ENCODE measurements around the gene NOTUM.

Gene NOTUM

GRCh38 chr17:81904600-81905423 lies 56.2 kb downstream of the NOTUM start:
- H3K4me3 ChIP-seq (ENCODE audit: low read length, poor library complexity, severe bottlenecking) = no peak overlapping the region
- H3K4me2 ChIP-seq (ENCODE audit: low read depth, low read length, poor library complexity, severe bottlenecking) = no peak overlapping the region
- no peak overlapping the region for H3K9ac ChIP-seq (ENCODE audit: low read depth, low read length, poor library complexity, severe bottlenecking)
- peaks cover 3% of the 10 kb centered on the region; the same call in 1 of the 2 replicates for H3K36me3 ChIP-seq (ENCODE audit: insufficient read depth, low read length)
- H3K9me3 ChIP-seq (ENCODE audit: insufficient read depth, low read depth, low read length) = no peaks in the 10 kb centered on the region
- no peaks in the 10 kb centered on the region for H3K9me2 ChIP-seq (replicated peaks; ENCODE audit: low read depth, low read length)
- no peaks in the 10 kb centered on the region for H3K27me3 ChIP-seq (ENCODE audit: insufficient read depth, low read length, poor library complexity, severe bottlenecking)
- H3F3A ChIP-seq (ENCODE audit: low read depth) = no peaks in the 10 kb centered on the region; the same call in 1 of the 2 replicates
- peaks cover 9% of the 10 kb centered on the region for H3K79me2 ChIP-seq (ENCODE audit: insufficient read depth, low read length)
- H3K4me1 ChIP-seq (ENCODE audit: insufficient read depth, low read length, poor library complexity, severe bottlenecking) = peaks cover 7% of the 10 kb centered on the region
- H2AFZ ChIP-seq (ENCODE audit: low read length) = no peak overlapping the region
- TF ChIP-seq CTCF (conservative IDR thresholded peaks at IDR 0.05; ENCODE audit: low read length) (no peak), EZH2phosphoT487 (IDR thresholded peaks at IDR 0.05; ENCODE audit: borderline replicate concordance) (no peak)
- peaks cover 2% of the 10 kb centered on the region for H4K20me1 ChIP-seq (ENCODE audit: insufficient read depth, low read length, poor library complexity, severe bottlenecking)

- no peaks in the 10 kb centered on the region for H3K4me1 ChIP-seq (ENCODE audit: insufficient read depth, low read length, poor library complexity, severe bottlenecking)
- H3K36me3 ChIP-seq (ENCODE audit: insufficient read depth, low read length) = peaks cover 3% of the 10 kb centered on the region; the same call in 1 of the 2 replicates
- no peaks in the 10 kb centered on the region for H3K9me3 ChIP-seq (ENCODE audit: insufficient read depth, low read depth, low read length)
- H3F3A ChIP-seq (ENCODE audit: low read depth) = no peaks in the 10 kb centered on the region; the same call in 1 of the 2 replicates
- H4K20me1 ChIP-seq (ENCODE audit: insufficient read depth, low read length, poor library complexity, severe bottlenecking) = no peaks in the 10 kb centered on the region
- no peak for TF ChIP-seq CTCF (conservative IDR thresholded peaks at IDR 0.05; ENCODE audit: low read length)
- TF ChIP-seq EZH2phosphoT487 (IDR thresholded peaks at IDR 0.05; ENCODE audit: borderline replicate concordance) = no peak
- no peak overlapping the region for H3K4me3 ChIP-seq (ENCODE audit: low read length, poor library complexity, severe bottlenecking)
- H3K9ac ChIP-seq (ENCODE audit: low read depth, low read length, poor library complexity, severe bottlenecking) = no peak overlapping the region
- H3K4me2 ChIP-seq (ENCODE audit: low read depth, low read length, poor library complexity, severe bottlenecking) = no peak overlapping the region
- no peaks in the 10 kb centered on the region for H3K9me2 ChIP-seq (replicated peaks; ENCODE audit: low read depth, low read length)
- no peaks in the 10 kb centered on the region for H3K27me3 ChIP-seq (ENCODE audit: insufficient read depth, low read length, poor library complexity, severe bottlenecking)
- peaks cover 1% of the 10 kb centered on the region; the same call in 1 of the 2 replicates for H3K79me2 ChIP-seq (ENCODE audit: insufficient read depth, low read length)
- no peak overlapping the region for H2AFZ ChIP-seq (ENCODE audit: low read length)
These were observed 56.9 kb downstream of the NOTUM start for GRCh38 chr17:81903896-81904599.

- Histone ChIP-seq H3K27me3 (ENCODE audit: insufficient read depth, low read length, poor library complexity, severe bottlenecking) (no peaks in the 10 kb centered on the region), H4K20me1 (ENCODE audit: insufficient read depth, low read length, poor library complexity, severe bottlenecking) (no peaks in the 10 kb centered on the region), H3K4me3 (ENCODE audit: low read length, poor library complexity, severe bottlenecking) (no peak overlapping the region), H3K9me2 (replicated peaks; ENCODE audit: low read depth, low read length) (no peaks in the 10 kb centered on the region), H3K79me2 (ENCODE audit: insufficient read depth, low read length) (no peaks in the 10 kb centered on the region), H3K36me3 (ENCODE audit: insufficient read depth, low read length) (peaks cover 3% of the 10 kb centered on the region; the same call in 1 of the 2 replicates), H3K4me2 (ENCODE audit: low read depth, low read length, poor library complexity, severe bottlenecking) (no peak overlapping the region), H3K9me3 (ENCODE audit: insufficient read depth, low read depth, low read length) (no peaks in the 10 kb centered on the region), H3F3A (ENCODE audit: low read depth) (no peaks in the 10 kb centered on the region; the same call in 1 of the 2 replicates), H2AFZ (ENCODE audit: low read length) (no peak overlapping the region), H3K4me1 (ENCODE audit: insufficient read depth, low read length, poor library complexity, severe bottlenecking) (no peaks in the 10 kb centered on the region), H3K9ac (ENCODE audit: low read depth, low read length, poor library complexity, severe bottlenecking) (no peak overlapping the region)
- TF ChIP-seq EZH2phosphoT487 (IDR thresholded peaks at IDR 0.05; ENCODE audit: borderline replicate concordance) = no peak
- no peak for TF ChIP-seq CTCF (conservative IDR thresholded peaks at IDR 0.05; ENCODE audit: low read length)
These were observed 57.6 kb downstream of the NOTUM start for GRCh38 chr17:81903415-81903831.
